ENCODE data around the gene PFKP.
"Not testable (repeated sequence)": the region's sequence is repeated elsewhere in the genome, so short reads cannot be mapped to it uniquely, and the experiment has no call there.

Gene PFKP

GRCh38 chr10:3053155-3053554 is 14.2 kb upstream of the PFKP start:
- Histone ChIP-seq H3K36me3 (ENCODE audit: control insufficient read depth, insufficient read depth, low read length) (no peaks in the 10 kb centered on the region), H3K27ac (ENCODE audit: low read depth, low read length) (no peak overlapping the region), H3K4me1 (ENCODE audit: control insufficient read depth, insufficient read depth, low read length) (peaks cover 6% of the 10 kb centered on the region), H3K27me3 (ENCODE audit: control insufficient read depth, insufficient read depth, low read length) (no peaks in the 10 kb centered on the region), H3K9ac (ENCODE audit: low read length) (no peak overlapping the region), H3K4me3 (ENCODE audit: low read length) (no peak overlapping the region)

GRCh38 chr10:3054183-3054850 is 13.0 kb upstream of the PFKP start:
- H3K4me3 ChIP-seq (ENCODE audit: low read length) = no peak overlapping the region
- no peak overlapping the region for H3K9ac ChIP-seq (ENCODE audit: low read length)
- no peaks in the 10 kb centered on the region for H3K27me3 ChIP-seq (ENCODE audit: control insufficient read depth, insufficient read depth, low read length)
- peak overlapping the region; percentile 78 for H3K27ac ChIP-seq (ENCODE audit: low read depth, low read length)
- no peaks in the 10 kb centered on the region for H3K36me3 ChIP-seq (ENCODE audit: control insufficient read depth, insufficient read depth, low read length)
- peaks cover 4% of the 10 kb centered on the region for H3K4me1 ChIP-seq (ENCODE audit: control insufficient read depth, insufficient read depth, low read length)

GRCh38 chr10:3054851-3055199 is 12.5 kb upstream of the PFKP start:
- Histone ChIP-seq H3K9ac (ENCODE audit: low read length) (no peak overlapping the region), H3K27ac (ENCODE audit: low read depth, low read length) (peak overlapping the region; percentile 78), H3K36me3 (ENCODE audit: control insufficient read depth, insufficient read depth, low read length) (no peaks in the 10 kb centered on the region)

GRCh38 chr10:3056280-3057037 is 10.9 kb upstream of the PFKP start:
- no peak overlapping the region for H3K27ac ChIP-seq (ENCODE audit: low read depth, low read length)
- H3K36me3 ChIP-seq (ENCODE audit: control insufficient read depth, insufficient read depth, low read length) = no peaks in the 10 kb centered on the region
- H3K9ac ChIP-seq (ENCODE audit: low read length) = no peak overlapping the region
- no peaks in the 10 kb centered on the region for H3K27me3 ChIP-seq (ENCODE audit: control insufficient read depth, insufficient read depth, low read length)
- no peak overlapping the region for H3K4me3 ChIP-seq (ENCODE audit: low read length)
- H3K4me1 ChIP-seq (ENCODE audit: control insufficient read depth, insufficient read depth, low read length) = peaks cover 4% of the 10 kb centered on the region

More at GRCh38 chr10:3054851-3055199, 12.5 kb upstream of the PFKP start:
- Histone ChIP-seq H3K4me3 (ENCODE audit: low read length) (no peak overlapping the region), H3K4me1 (ENCODE audit: control insufficient read depth, insufficient read depth, low read length) (peaks cover 4% of the 10 kb centered on the region), H3K27me3 (ENCODE audit: control insufficient read depth, insufficient read depth, low read length) (no peaks in the 10 kb centered on the region)

- Histone ChIP-seq H3K9ac (ENCODE audit: low read length) (no peak overlapping the region), H3K4me1 (ENCODE audit: control insufficient read depth, insufficient read depth, low read length) (peaks cover 4% of the 10 kb centered on the region), H3K36me3 (ENCODE audit: control insufficient read depth, insufficient read depth, low read length) (no peaks in the 10 kb centered on the region)
Measured at GRCh38 chr10:3057946-3058345, 9.4 kb upstream of the PFKP start.

GRCh38 chr10:3059974-3060373 is 7.4 kb upstream of the PFKP start:
- no peak overlapping the region for H3K27ac ChIP-seq (ENCODE audit: low read depth, low read length)
- no peak overlapping the region for H3K9ac ChIP-seq (ENCODE audit: low read length)
- no peaks in the 10 kb centered on the region for H3K27me3 ChIP-seq (ENCODE audit: control insufficient read depth, insufficient read depth, low read length)
- H3K4me3 ChIP-seq (ENCODE audit: low read length) = no peak overlapping the region
- no peaks in the 10 kb centered on the region for H3K36me3 ChIP-seq (ENCODE audit: control insufficient read depth, insufficient read depth, low read length)
- H3K4me1 ChIP-seq (ENCODE audit: control insufficient read depth, insufficient read depth, low read length) = peaks cover 4% of the 10 kb centered on the region

More at GRCh38 chr10:3057946-3058345, 9.4 kb upstream of the PFKP start:
- H3K27me3 ChIP-seq (ENCODE audit: control insufficient read depth, insufficient read depth, low read length) = no peaks in the 10 kb centered on the region
- no peak overlapping the region for H3K4me3 ChIP-seq (ENCODE audit: low read length)
- H3K27ac ChIP-seq (ENCODE audit: low read depth, low read length) = no peak overlapping the region

GRCh38 chr10:3060481-3060889 is 6.9 kb upstream of the PFKP start:
- H3K36me3 ChIP-seq (ENCODE audit: control insufficient read depth, insufficient read depth, low read length) = no peaks in the 10 kb centered on the region
- no peak overlapping the region for H3K9ac ChIP-seq (ENCODE audit: low read length)
- no peaks in the 10 kb centered on the region for H3K4me1 ChIP-seq (ENCODE audit: control insufficient read depth, insufficient read depth, low read length)
- no peak overlapping the region for H3K4me3 ChIP-seq (ENCODE audit: low read length)
- H3K27me3 ChIP-seq (ENCODE audit: control insufficient read depth, insufficient read depth, low read length) = no peaks in the 10 kb centered on the region
- no peak overlapping the region for H3K27ac ChIP-seq (ENCODE audit: low read depth, low read length)

GRCh38 chr10:3061323-3061898 is 5.9 kb upstream of the PFKP start:
- H3K27ac ChIP-seq (ENCODE audit: low read depth, low read length); H3K36me3 ChIP-seq (ENCODE audit: control insufficient read depth, insufficient read depth, low read length); H3K27me3 ChIP-seq (ENCODE audit: control insufficient read depth, insufficient read depth, low read length); H3K9ac ChIP-seq (ENCODE audit: low read length); H3K4me3 ChIP-seq (ENCODE audit: low read length); H3K4me1 ChIP-seq (ENCODE audit: control insufficient read depth, insufficient read depth, low read length): not testable (repeated sequence)

- no peak overlapping the region for H3K4me3 ChIP-seq (ENCODE audit: low read length)
- no peaks in the 10 kb centered on the region for H3K4me1 ChIP-seq (ENCODE audit: control insufficient read depth, insufficient read depth, low read length)
- H3K9ac ChIP-seq (ENCODE audit: low read length) = no peak overlapping the region
Measured at GRCh38 chr10:3062502-3063186, 4.7 kb upstream of the PFKP start.

GRCh38 chr10:3064423-3064822 is 2.9 kb upstream of the PFKP start:
- no peaks in the 10 kb centered on the region for H3K36me3 ChIP-seq (ENCODE audit: control insufficient read depth, insufficient read depth, low read length)
- no peaks in the 10 kb centered on the region for H3K27me3 ChIP-seq (ENCODE audit: control insufficient read depth, insufficient read depth, low read length)
- H3K9ac ChIP-seq (ENCODE audit: low read length) = no peak overlapping the region
- H3K4me1 ChIP-seq (ENCODE audit: control insufficient read depth, insufficient read depth, low read length) = no peaks in the 10 kb centered on the region
- H3K4me3 ChIP-seq (ENCODE audit: low read length) = no peak overlapping the region
- H3K27ac ChIP-seq (ENCODE audit: low read depth, low read length) = no peak overlapping the region

More at GRCh38 chr10:3062502-3063186, 4.7 kb upstream of the PFKP start:
- H3K36me3 ChIP-seq (ENCODE audit: control insufficient read depth, insufficient read depth, low read length) = no peaks in the 10 kb centered on the region
- no peak overlapping the region for H3K27ac ChIP-seq (ENCODE audit: low read depth, low read length)
- H3K27me3 ChIP-seq (ENCODE audit: control insufficient read depth, insufficient read depth, low read length) = no peaks in the 10 kb centered on the region

- Histone ChIP-seq H3K4me1 (ENCODE audit: control insufficient read depth, insufficient read depth, low read length) (no peaks in the 10 kb centered on the region), H3K36me3 (ENCODE audit: control insufficient read depth, insufficient read depth, low read length) (no peaks in the 10 kb centered on the region), H3K27ac (ENCODE audit: low read depth, low read length) (no peak overlapping the region), H3K27me3 (ENCODE audit: control insufficient read depth, insufficient read depth, low read length) (no peaks in the 10 kb centered on the region), H3K9ac (ENCODE audit: low read length) (no peak overlapping the region), H3K4me3 (ENCODE audit: low read length) (no peak overlapping the region)
Measured at GRCh38 chr10:3065622-3066021, 1.7 kb upstream of the PFKP start.

GRCh38 chr10:3066317-3067117 is 831 bp upstream of the PFKP start:
- no peaks in the 10 kb centered on the region for H3K4me1 ChIP-seq (ENCODE audit: control insufficient read depth, insufficient read depth, low read length)
- no peak overlapping the region for H3K27ac ChIP-seq (ENCODE audit: low read depth, low read length)
- peak overlapping the region; percentile 60 for H3K4me3 ChIP-seq (ENCODE audit: low read length)
- H3K36me3 ChIP-seq (ENCODE audit: control insufficient read depth, insufficient read depth, low read length) = no peaks in the 10 kb centered on the region
- no peak overlapping the region for H3K9ac ChIP-seq (ENCODE audit: low read length)
- no peaks in the 10 kb centered on the region for H3K27me3 ChIP-seq (ENCODE audit: control insufficient read depth, insufficient read depth, low read length)
